ENCODE results near the gene ACOX3. TPM values are rescaled to one million over a fixed set of nuclear protein-coding genes. Genes with fewer than 3 reads are reported as not detected.

Gene ACOX3
- total RNA-seq, 1 experiment from 2014 or later, result 21.0 TPM

DNA sequence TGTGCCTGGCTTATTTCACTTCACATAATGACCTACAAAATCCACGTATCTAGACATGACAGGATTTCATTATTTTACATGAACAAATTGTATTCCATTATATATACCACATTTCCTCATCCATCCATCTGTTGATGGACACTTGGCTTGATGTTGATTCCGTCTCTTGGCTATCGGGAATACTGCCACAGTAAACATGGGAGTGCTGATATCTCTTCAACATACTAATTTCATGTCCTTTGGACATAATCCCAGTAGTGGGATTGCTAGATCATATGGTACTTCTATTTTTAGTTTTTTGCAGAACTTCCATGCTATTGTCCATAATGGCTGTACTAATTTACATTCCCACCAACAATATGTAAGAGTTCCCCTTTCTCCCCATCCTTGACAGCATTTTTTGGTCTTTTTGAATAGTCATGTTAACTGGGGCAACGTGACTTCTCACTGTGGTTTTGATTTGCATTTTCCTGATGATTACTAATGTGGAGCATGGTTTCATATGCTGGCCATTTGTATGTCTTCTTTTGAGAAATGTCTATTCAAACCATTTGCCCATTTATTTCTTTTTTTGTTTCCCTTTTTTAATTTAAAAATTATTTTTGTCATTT is 102.1 kb downstream of the ACOX3 start:
- CTCF ChIA-PET, result no interaction called here
- H3K9me3 ChIP-seq (ENCODE audit: insufficient read depth, low read depth), result no peaks in the 10 kb centered on the region
- peaks cover 8% of the 10 kb centered on the region for H3K4me1 ChIP-seq (replicated peaks; ENCODE audit: insufficient read depth)
- no peaks in the 10 kb centered on the region for H4K20me1 ChIP-seq (ENCODE audit: insufficient read depth)
- no peaks in the 10 kb centered on the region for H3K27me3 ChIP-seq (ENCODE audit: insufficient read depth, low read depth)
- DNase-seq, result no peak
- H3K4me2 ChIP-seq, result no peak overlapping the region
- no peak overlapping the region for H3K27ac ChIP-seq
- H3K79me2 ChIP-seq (ENCODE audit: low read depth), result no peaks in the 10 kb centered on the region
- POLR2A ChIA-PET (ENCODE audit: unreplicated experiment), result no interaction called here
- no peaks in the 10 kb centered on the region for H3K9me2 ChIP-seq (ENCODE audit: insufficient read depth)
- TF ChIP-seq EZH2 (IDR thresholded peaks at IDR 0.05; ENCODE audit: low read depth), result no peak
- TF ChIP-seq, protein P1, sequence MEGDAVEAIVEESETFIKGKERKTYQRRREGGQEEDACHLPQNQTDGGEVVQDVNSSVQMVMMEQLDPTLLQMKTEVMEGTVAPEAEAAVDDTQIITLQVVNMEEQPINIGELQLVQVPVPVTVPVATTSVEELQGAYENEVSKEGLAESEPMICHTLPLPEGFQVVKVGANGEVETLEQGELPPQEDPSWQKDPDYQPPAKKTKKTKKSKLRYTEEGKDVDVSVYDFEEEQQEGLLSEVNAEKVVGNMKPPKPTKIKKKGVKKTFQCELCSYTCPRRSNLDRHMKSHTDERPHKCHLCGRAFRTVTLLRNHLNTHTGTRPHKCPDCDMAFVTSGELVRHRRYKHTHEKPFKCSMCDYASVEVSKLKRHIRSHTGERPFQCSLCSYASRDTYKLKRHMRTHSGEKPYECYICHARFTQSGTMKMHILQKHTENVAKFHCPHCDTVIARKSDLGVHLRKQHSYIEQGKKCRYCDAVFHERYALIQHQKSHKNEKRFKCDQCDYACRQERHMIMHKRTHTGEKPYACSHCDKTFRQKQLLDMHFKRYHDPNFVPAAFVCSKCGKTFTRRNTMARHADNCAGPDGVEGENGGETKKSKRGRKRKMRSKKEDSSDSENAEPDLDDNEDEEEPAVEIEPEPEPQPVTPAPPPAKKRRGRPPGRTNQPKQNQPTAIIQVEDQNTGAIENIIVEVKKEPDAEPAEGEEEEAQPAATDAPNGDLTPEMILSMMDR (conservative IDR thresholded peaks at IDR 0.05), result no peak
- H3K4me3 ChIP-seq, result no peak overlapping the region
- peaks cover 3% of the 10 kb centered on the region; the same call in 1 of the 2 replicates for H3F3A ChIP-seq (ENCODE audit: insufficient read depth, low read depth)
- intact Hi-C loops (cut with micrococcal nuclease; ENCODE audit: unreplicated experiment), result no loop called here
- H2AFZ ChIP-seq, result no peak overlapping the region
- BruUV-seq (replicated peaks), result no TSS peak
- H3K36me3 ChIP-seq (ENCODE audit: low read depth), result no peaks in the 10 kb centered on the region

DNA sequence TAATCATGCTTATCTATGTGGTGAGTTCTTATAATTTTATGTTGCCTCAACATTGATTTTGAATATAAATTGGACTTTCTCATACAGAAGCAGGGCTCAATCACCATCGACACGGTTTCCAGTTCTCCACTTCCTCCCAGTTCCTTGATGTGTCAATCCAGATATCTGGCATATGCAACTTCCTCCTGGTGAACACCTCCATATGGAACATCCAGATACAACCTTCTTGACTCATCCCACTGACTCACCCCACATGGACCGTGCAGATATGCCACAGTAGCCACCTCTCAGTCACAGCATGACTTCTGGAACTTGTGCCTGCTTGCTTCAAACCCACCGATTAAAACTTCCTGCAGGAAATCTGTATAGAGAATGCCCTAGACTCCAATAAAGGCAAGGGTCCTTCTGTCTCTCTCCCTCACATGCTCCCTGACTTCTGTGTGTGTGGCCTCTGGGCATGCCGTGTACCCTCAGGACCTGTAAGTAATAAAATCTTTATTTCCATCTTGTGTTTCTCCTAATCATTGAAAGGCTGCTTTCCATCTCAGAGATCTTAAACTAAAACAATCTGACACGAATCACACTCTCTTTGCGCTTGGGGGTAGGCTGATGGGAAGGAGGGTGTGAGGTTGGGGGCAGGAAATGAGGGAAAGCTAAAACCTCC is 104.0 kb downstream of the ACOX3 start:
- peak overlapping the region; percentile 36; the same call in 1 of the 2 replicates for H3K4me2 ChIP-seq
- no peaks in the 10 kb centered on the region for H3K9me2 ChIP-seq (ENCODE audit: insufficient read depth)
- no peaks in the 10 kb centered on the region for H3K79me2 ChIP-seq (ENCODE audit: low read depth)
- POLR2A ChIA-PET (ENCODE audit: unreplicated experiment), result no interaction called here
- H3K27ac ChIP-seq, result no peak overlapping the region
- BruUV-seq (replicated peaks), result no TSS peak
- H3K9me3 ChIP-seq (ENCODE audit: insufficient read depth, low read depth), result no peaks in the 10 kb centered on the region
- CTCF ChIA-PET, result no interaction called here
- H3K36me3 ChIP-seq (ENCODE audit: low read depth), result no peaks in the 10 kb centered on the region
- no peak overlapping the region for H2AFZ ChIP-seq
- H3K4me1 ChIP-seq (replicated peaks; ENCODE audit: insufficient read depth), result peaks cover 8% of the 10 kb centered on the region
- peak; percentile 20 to 82 for DNase-seq
- intact Hi-C loops (cut with micrococcal nuclease; ENCODE audit: unreplicated experiment), result no loop called here
- no peaks in the 10 kb centered on the region for H3K27me3 ChIP-seq (ENCODE audit: insufficient read depth, low read depth)
- H3K4me3 ChIP-seq, result no peak overlapping the region
- peaks cover 3% of the 10 kb centered on the region; the same call in 1 of the 2 replicates for H3F3A ChIP-seq (ENCODE audit: insufficient read depth, low read depth)
- no peak for TF ChIP-seq EZH2 (IDR thresholded peaks at IDR 0.05; ENCODE audit: low read depth)
- TF ChIP-seq, protein P1 (conservative IDR thresholded peaks at IDR 0.05), result no peak
- H4K20me1 ChIP-seq (ENCODE audit: insufficient read depth), result no peaks in the 10 kb centered on the region

DNA sequence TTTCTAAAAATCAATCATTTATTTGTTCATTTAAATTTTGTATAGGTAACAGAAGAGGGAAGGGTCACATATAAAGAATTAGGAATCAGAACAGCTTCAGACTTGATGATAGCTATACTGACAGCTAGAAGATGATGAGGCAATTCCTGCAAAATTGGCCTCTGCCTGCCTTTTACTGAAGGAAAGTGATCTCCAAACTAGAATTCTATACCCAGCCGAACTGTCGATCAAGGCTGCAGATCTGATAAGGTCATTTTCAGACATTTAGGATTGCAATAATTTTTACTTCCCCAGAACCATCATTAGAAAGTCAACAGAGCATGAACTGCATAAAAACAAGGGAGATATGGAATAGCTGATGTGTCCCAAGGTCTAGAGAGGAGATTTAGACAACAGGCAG is 104.7 kb downstream of the ACOX3 start:
- Histone ChIP-seq H3K4me2 (no peak overlapping the region), H2AFZ (no peak overlapping the region), H4K20me1 (ENCODE audit: insufficient read depth) (no peaks in the 10 kb centered on the region), H3K27ac (no peak overlapping the region), H3K79me2 (ENCODE audit: low read depth) (no peaks in the 10 kb centered on the region), H3K9me2 (ENCODE audit: insufficient read depth) (no peaks in the 10 kb centered on the region), H3K27me3 (ENCODE audit: insufficient read depth, low read depth) (no peaks in the 10 kb centered on the region), H3K36me3 (ENCODE audit: low read depth) (no peaks in the 10 kb centered on the region), H3K4me3 (no peak overlapping the region), H3K9me3 (ENCODE audit: insufficient read depth, low read depth) (no peaks in the 10 kb centered on the region), H3F3A (ENCODE audit: insufficient read depth, low read depth) (peaks cover 3% of the 10 kb centered on the region; the same call in 1 of the 2 replicates), H3K4me1 (replicated peaks; ENCODE audit: insufficient read depth) (peaks cover 8% of the 10 kb centered on the region)
- intact Hi-C loops (cut with micrococcal nuclease; ENCODE audit: unreplicated experiment), result no loop called here
- ChIA-PET CTCF (no interaction called here), POLR2A (ENCODE audit: unreplicated experiment) (no interaction called here)
- no TSS peak for BruUV-seq (replicated peaks)
- DNase-seq, result no peak
- TF ChIP-seq EZH2 (IDR thresholded peaks at IDR 0.05; ENCODE audit: low read depth), result no peak
- TF ChIP-seq, protein P1 (conservative IDR thresholded peaks at IDR 0.05), result no peak
